Prostate gland (tissue), 2 donors: ENCODE data around the gene NLRC3.

Experiments used
- POLR2A ChIP-seq: fragments of 450-650 bp; IDR thresholded peaks from one replicate; pipeline ENCODE4 v1.6.1; 2016; ENCODE audit warnings: antibody characterized with exemption, mild to moderate bottlenecking
- POLR2AphosphoS5 ChIP-seq: sonication (generic); formaldehyde crosslinking; IDR thresholded peaks from one replicate; pipeline ENCODE4 v1.6.1; 2017; ENCODE audit warnings: antibody characterized with exemption
- TF ChIP-seq, protein P1 (sequence below), 4 experiments: fragments of 200-600 bp in 2 of 4; fragments of 450-650 bp in 2 of 4; sonication (generic) in 2 of 4; IDR thresholded peaks; 1 replicate in 3 of 4; 2 replicates in 1 of 4; pipeline ENCODE4 v1.5.1; 2016 to 2019; ENCODE audit warnings: antibody characterized with exemption in 4 of 4, mild to moderate bottlenecking in 2 of 4, moderate library complexity in 2 of 4

GRCh38 chr16:3510416-3510815 is 66.8 kb downstream of the NLRC3 start:
- TF ChIP-seq, protein P1, sequence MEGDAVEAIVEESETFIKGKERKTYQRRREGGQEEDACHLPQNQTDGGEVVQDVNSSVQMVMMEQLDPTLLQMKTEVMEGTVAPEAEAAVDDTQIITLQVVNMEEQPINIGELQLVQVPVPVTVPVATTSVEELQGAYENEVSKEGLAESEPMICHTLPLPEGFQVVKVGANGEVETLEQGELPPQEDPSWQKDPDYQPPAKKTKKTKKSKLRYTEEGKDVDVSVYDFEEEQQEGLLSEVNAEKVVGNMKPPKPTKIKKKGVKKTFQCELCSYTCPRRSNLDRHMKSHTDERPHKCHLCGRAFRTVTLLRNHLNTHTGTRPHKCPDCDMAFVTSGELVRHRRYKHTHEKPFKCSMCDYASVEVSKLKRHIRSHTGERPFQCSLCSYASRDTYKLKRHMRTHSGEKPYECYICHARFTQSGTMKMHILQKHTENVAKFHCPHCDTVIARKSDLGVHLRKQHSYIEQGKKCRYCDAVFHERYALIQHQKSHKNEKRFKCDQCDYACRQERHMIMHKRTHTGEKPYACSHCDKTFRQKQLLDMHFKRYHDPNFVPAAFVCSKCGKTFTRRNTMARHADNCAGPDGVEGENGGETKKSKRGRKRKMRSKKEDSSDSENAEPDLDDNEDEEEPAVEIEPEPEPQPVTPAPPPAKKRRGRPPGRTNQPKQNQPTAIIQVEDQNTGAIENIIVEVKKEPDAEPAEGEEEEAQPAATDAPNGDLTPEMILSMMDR (IDR thresholded peaks at IDR 0.05): no peak
- TF ChIP-seq POLR2A (no peak), POLR2AphosphoS5 (no peak)
